ENCODE measurements around the gene EREG.
"Not testable (repeated sequence)": the region's sequence is repeated elsewhere in the genome, so short reads cannot be mapped to it uniquely, and the experiment has no call there.

EREG gene

DNA sequence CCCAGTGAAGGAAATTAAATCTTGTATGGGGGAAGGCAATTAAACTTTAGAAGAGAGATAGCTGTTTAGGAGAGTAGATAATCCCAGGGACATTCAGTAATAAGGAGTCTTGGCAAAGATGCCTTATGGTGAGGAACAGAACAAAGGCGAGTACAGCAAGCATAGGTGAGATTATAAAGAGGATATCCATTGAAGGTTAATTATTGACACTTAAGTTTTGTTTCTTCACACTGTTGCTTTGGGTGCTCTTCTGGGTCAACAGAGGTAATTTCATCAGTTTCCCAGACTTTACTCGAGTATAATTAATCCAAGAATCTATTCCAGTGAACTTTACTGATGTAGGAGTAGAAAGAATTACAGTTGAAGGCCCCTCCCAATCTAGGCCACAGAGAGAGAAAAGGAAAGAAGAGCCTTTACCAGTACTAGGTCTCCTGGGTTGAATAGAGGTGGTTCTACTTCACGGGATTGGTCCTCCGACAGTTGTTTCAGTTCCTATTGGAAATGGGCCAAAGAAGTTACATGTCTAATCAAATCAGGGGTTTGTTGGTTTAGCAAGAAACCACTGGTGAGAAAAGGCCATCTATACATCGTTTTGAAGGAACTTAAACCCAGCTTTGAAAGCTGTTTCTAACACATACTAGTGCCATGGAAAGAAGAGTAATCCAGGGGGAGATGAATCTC, 29.5 kb upstream of the EREG start:
- ChIA-PET POLR2A (ENCODE audit: low non-redundant PET) (no interaction called here), CTCF (no interaction called here)
- TF ChIP-seq, protein P1, sequence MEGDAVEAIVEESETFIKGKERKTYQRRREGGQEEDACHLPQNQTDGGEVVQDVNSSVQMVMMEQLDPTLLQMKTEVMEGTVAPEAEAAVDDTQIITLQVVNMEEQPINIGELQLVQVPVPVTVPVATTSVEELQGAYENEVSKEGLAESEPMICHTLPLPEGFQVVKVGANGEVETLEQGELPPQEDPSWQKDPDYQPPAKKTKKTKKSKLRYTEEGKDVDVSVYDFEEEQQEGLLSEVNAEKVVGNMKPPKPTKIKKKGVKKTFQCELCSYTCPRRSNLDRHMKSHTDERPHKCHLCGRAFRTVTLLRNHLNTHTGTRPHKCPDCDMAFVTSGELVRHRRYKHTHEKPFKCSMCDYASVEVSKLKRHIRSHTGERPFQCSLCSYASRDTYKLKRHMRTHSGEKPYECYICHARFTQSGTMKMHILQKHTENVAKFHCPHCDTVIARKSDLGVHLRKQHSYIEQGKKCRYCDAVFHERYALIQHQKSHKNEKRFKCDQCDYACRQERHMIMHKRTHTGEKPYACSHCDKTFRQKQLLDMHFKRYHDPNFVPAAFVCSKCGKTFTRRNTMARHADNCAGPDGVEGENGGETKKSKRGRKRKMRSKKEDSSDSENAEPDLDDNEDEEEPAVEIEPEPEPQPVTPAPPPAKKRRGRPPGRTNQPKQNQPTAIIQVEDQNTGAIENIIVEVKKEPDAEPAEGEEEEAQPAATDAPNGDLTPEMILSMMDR (conservative IDR thresholded peaks at IDR 0.05; ENCODE audit: low read depth), result no peak
- no peak overlapping the region for H3K27ac ChIP-seq
- no peak for DNase-seq (ENCODE audit: low spot score)

DNA sequence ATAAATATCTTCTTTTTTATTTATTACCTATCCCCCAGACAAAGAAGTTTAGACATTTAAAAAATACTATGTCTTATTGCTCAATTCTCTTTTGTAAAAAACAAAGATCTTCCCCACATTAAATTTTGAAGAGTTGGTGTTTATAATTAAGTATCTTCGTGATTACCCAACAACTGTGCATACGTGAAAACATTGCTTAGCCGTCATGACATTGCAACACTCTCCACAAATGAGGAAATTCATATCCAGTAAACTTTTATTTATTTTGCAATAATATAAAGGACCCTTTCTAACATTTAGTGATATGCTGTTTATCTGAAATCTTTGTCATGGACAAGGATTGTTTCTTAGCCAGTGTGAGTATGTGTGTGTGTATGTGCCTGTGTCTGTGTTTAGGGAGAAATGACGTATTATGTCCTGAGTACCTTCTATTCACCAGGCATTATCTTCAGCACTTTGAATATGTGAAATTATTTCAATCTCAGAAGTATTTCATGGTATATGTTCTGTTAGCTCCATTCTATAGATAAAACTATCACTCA, 26.1 kb upstream of the EREG start:
- ChIA-PET CTCF (no interaction called here), POLR2A (ENCODE audit: low non-redundant PET) (no interaction called here)
- DNase-seq (ENCODE audit: low spot score), result no peak
- H3K27ac ChIP-seq, result no peak overlapping the region
- TF ChIP-seq, protein P1 (conservative IDR thresholded peaks at IDR 0.05; ENCODE audit: low read depth), result no peak

DNA sequence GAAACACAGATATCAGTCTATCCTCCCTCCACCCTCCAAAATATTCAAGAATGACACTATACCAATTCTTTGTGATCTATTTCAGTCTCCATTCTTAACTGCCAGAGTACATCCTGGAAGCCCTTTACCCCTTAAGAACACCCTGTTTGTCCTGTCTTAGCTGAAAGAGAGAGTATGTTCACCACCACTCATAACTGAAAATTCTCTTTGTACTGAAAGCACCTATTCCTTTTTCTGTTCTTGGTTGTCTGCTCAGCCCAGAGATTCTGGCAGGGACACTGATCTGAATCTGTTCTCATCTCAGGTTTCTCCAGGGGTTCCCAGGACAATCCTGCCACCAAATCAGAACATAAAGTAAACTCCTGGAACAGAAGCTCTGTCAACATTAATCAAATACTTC, 25.4 kb upstream of the EREG start:
- TF ChIP-seq, protein P1 (conservative IDR thresholded peaks at IDR 0.05; ENCODE audit: low read depth), result no peak
- POLR2A ChIA-PET (ENCODE audit: low non-redundant PET), result no interaction called here
- CTCF ChIA-PET, result no interaction called here
- no peak overlapping the region for H3K27ac ChIP-seq
- DNase-seq (ENCODE audit: low spot score), result no peak

DNA sequence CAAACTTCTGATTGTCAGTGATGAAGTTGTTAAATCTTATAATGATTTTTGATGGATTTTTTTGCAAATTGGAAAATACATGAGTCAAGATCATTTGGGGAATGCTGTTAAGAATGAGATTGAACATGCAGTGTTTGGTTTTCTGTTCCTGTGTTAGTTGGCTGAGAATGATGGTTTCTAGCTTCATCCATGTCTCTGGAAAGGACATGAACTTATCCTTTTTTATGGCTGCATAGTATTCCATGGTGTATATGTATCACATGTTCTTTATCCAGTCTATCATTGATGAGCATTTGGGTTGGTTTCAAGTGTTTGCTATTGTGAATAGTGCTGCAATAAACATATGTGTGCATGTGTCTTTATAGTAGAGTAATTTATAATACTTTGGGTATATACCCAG, 24.5 kb upstream of the EREG start:
- POLR2A ChIA-PET (ENCODE audit: low non-redundant PET), result not testable (repeated sequence)

DNA sequence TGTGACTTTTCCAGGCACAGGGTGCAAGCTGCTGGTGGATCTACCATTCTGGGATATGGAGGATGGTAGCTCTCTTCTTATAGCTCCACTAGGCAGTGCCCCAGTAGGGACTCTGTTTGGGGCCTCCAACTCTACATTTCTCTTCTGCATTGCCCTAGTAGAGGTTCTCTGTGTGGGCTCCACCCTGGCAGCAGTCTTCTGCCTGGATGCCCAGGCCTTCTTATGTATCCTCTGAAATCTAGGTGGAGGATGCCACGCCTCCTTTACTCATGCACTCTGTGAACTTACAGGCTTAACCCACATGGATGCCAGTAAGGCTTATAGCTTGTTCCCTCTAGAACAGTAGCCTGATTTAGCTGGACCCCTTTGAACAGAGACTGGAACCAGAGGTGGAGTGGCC, 20.9 kb upstream of the EREG start:
- ChIA-PET POLR2A (ENCODE audit: low non-redundant PET) (no interaction called here), CTCF (no interaction called here)
- DNase-seq (ENCODE audit: low spot score), result no peak
- TF ChIP-seq, protein P1 (conservative IDR thresholded peaks at IDR 0.05; ENCODE audit: low read depth), result no peak
- no peak overlapping the region for H3K27ac ChIP-seq

More for the DNA sequence above, 24.5 kb upstream of the EREG start:
- CTCF ChIA-PET; DNase-seq (ENCODE audit: low spot score); H3K27ac ChIP-seq: not testable (repeated sequence)

DNA sequence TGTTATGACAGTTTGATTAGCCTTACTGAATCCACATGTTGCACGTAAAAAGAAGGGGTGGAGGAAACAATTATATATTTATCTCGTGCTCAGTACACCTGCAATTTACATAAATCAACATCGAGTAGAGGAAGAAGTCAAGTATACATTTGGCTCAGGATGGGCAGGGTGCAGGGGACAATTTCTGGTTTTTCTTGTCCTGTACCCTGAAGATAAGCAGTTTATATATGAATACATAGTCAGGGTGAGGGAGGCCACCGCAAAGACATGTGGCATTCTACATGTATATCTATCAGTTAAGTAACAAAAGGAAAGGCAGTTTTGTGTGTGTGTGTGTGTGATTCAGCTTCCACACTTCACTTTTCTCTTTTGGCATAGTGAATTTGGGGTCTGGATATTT, 11.1 kb upstream of the EREG start:
- H3K27ac ChIP-seq, result no peak overlapping the region
- DNase-seq (ENCODE audit: low spot score), result no peak
- ChIA-PET CTCF (interaction anchor here (0.6 kb wide), 2 partner anchors 72 to 353 kb away, joined by 3 read pairs; no protein-coding TSS in a partner anchor), POLR2A (ENCODE audit: low non-redundant PET) (no interaction called here)
- TF ChIP-seq, protein P1 (conservative IDR thresholded peaks at IDR 0.05; ENCODE audit: low read depth), result no peak

DNA sequence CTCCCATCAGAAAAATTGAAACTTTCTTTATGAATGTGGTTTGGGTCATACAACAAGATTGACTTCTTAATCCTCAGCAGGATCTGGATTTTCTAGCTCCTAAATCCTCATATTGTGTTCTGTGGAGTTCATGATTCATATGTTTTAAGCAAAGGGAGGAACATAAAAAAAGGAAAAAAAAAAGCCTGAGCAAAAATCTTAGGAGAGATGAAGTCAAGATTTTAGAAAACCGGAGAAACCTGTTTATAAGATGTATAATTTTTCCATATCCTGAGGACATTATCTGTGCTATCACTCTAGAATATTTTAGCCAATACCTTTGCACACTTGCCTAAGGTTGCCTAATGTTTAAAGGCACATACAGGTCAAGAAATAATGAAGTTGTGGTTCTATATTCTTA, 7.0 kb upstream of the EREG start:
- TF ChIP-seq, protein P1 (conservative IDR thresholded peaks at IDR 0.05; ENCODE audit: low read depth), result no peak
- ChIA-PET POLR2A (ENCODE audit: low non-redundant PET) (no interaction called here), CTCF (interaction anchor here (1.0 kb wide), 1 partner anchor 24 kb away, joined by 5 read pairs; no protein-coding TSS in a partner anchor)
- H3K27ac ChIP-seq, result no peak overlapping the region
- no peak for DNase-seq (ENCODE audit: low spot score)
